ENCODE measurements around the gene ANAPC5. TPM values are rescaled to one million over a fixed set of nuclear protein-coding genes. Genes with fewer than 3 reads are reported as not detected.
"Not testable (repeated sequence)": the region's sequence is repeated elsewhere in the genome, so short reads cannot be mapped to it uniquely, and the experiment has no call there.

ANAPC5 gene
- total and polyA plus RNA-seq, 2 donors from 2014 or later = 84.3 to 85.1 TPM

DNA sequence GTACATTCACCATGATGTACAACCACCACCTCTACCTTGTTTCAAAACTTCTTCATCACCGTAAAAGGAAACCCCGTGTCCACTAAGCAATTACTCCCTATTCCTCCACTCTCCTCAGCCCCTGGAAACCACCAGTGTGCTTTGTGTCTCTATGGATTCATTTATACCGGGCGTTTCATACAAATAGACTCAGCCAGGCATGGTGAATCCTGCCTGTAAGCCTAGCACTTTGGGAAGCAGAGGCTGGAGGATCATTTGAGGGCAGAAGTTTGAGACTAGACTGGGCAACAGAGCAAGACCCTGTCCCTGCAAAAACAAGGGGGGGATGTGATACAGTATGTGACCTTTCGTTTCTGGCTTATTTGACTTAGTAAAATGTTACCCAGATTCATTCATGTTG, 26.5 kb upstream of the ANAPC5 start:
- Histone ChIP-seq H3K27me3 (ENCODE audit: control insufficient read depth, insufficient read depth, low read length) (no peaks in the 10 kb centered on the region), H3K4me3 (ENCODE audit: low read length in 3 of 3) (no peak overlapping the region), H3K9me3 (ENCODE audit: control insufficient read depth in 2 of 3, insufficient read depth in 1 of 3, low read length in 3 of 3) (no peaks in the 10 kb centered on the region), H3K36me3 (ENCODE audit: control insufficient read depth in 2 of 3, insufficient read depth in 3 of 3, low read length in 3 of 3) (no peaks in the 10 kb centered on the region), H3K9ac (ENCODE audit: low read length in 3 of 3) (no peak overlapping the region), H3K4me1 (ENCODE audit: control insufficient read depth in 2 of 3, insufficient read depth in 2 of 3, low read depth in 1 of 3, low read length in 3 of 3) (peaks cover 0 to 2% (median 0%) of the 10 kb centered on the region in 3 donors), H3K27ac (ENCODE audit: low read depth in 2 of 2, low read length in 2 of 2) (no peak overlapping the region)
- TF ChIP-seq, protein P1, sequence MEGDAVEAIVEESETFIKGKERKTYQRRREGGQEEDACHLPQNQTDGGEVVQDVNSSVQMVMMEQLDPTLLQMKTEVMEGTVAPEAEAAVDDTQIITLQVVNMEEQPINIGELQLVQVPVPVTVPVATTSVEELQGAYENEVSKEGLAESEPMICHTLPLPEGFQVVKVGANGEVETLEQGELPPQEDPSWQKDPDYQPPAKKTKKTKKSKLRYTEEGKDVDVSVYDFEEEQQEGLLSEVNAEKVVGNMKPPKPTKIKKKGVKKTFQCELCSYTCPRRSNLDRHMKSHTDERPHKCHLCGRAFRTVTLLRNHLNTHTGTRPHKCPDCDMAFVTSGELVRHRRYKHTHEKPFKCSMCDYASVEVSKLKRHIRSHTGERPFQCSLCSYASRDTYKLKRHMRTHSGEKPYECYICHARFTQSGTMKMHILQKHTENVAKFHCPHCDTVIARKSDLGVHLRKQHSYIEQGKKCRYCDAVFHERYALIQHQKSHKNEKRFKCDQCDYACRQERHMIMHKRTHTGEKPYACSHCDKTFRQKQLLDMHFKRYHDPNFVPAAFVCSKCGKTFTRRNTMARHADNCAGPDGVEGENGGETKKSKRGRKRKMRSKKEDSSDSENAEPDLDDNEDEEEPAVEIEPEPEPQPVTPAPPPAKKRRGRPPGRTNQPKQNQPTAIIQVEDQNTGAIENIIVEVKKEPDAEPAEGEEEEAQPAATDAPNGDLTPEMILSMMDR (IDR thresholded peaks at IDR 0.05; ENCODE audit: borderline replicate concordance, extremely low read depth, insufficient read depth) = no peak
- FAIRE-seq (no peak), DNase-seq (no peak)
- intact Hi-C loops (cut with DNase I) = no loop called here

DNA sequence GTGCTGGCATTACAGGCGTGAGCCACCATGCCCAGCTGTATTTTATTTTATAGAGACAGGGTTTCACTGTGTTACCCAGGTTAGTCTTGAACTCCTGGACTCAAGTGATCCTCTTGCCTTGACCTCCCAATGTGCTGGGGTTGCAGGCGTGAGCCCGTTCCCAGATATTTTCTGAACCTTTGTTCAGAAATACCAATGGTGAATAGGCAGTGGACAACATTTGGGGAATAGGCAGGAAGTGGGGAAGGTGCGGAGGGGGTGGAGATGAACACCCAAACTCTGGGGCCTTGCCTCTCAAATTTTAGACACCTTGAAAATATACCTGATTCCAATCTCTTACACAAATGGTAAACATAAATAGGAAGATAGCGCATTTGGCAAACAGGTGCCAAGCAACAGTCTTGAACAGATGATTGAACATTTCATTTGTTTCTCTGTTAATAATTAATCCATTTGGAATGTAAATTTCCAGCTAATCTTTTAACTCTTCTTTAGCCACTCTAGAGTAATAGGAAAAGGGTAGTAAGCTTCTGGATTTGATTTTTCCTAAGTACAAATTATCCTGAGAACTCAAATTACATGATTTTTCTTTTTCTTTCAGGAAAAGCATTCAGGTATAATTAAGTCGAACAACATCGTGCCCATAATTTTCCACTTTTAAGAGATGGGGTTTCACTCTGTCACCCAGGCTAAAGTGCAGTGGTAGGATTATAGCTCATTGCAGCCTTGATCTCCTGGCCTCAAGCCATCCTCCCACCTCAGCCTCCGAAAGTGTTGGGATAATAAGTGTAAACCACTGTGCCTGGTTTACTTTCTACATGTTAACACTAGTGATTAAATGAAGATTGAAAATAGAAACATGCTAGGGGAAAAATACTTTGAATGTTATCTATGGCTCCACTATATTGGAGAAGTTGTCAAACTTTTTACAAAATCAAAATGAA, 24.8 kb upstream of the ANAPC5 start:
- Histone ChIP-seq H3K27ac (ENCODE audit: low read depth in 2 of 2, low read length in 2 of 2) (no peak overlapping the region), H3K4me1 (ENCODE audit: control insufficient read depth in 2 of 3, insufficient read depth in 2 of 3, low read depth in 1 of 3, low read length in 3 of 3) (peaks cover 0 to 2% (median 0%) of the 10 kb centered on the region in 3 donors), H3K9ac (ENCODE audit: low read length in 3 of 3) (no peak overlapping the region), H3K27me3 (ENCODE audit: control insufficient read depth, insufficient read depth, low read length) (no peaks in the 10 kb centered on the region), H3K9me3 (ENCODE audit: control insufficient read depth in 2 of 3, insufficient read depth in 1 of 3, low read length in 3 of 3) (no peaks in the 10 kb centered on the region), H3K4me3 (ENCODE audit: low read length in 3 of 3) (peak overlapping the region in 1 of 3 donors; percentile 17), H3K36me3 (ENCODE audit: control insufficient read depth in 2 of 3, insufficient read depth in 3 of 3, low read length in 3 of 3) (no peaks in the 10 kb centered on the region)
- intact Hi-C loops (cut with DNase I) = no loop called here
- TF ChIP-seq, protein P1 (IDR thresholded peaks at IDR 0.05; ENCODE audit: borderline replicate concordance, extremely low read depth, insufficient read depth) = no peak
- DNase-seq (peak in 2 of 5 donors; percentile 32 to 34), FAIRE-seq (no peak)

DNA sequence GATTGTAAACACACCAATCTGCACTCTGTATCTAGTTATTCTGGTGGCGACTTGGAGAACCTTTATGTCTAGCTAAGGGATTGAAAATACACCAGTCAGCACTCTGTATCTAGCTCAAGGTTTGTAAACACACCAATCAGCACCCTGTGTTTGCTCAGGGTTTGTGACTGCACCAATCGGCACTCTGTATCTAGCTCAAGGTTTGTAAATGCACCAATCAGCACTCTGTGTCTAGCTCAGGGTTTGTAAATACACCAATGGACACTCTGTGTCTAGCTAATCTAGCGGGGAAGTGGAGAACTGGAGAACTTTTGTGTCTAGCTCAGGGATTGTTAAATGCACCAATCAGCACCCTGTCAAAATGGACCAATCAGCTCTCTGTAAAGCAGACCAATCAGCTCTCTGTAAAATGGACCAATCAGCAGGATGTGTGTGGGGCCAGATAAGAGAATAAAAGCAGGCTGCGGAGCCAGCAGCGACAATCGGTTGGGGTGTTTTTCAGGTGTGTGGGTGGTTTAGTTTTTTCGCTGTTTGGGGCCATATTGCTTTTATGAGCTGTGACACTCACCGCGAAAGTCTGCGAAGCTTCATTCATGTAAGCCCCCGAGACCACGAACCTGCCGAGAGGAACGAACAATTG, 22.9 kb upstream of the ANAPC5 start:
- H3K4me3 ChIP-seq (ENCODE audit: low read length in 3 of 3); intact Hi-C loops (cut with DNase I); FAIRE-seq: not testable (repeated sequence)

DNA sequence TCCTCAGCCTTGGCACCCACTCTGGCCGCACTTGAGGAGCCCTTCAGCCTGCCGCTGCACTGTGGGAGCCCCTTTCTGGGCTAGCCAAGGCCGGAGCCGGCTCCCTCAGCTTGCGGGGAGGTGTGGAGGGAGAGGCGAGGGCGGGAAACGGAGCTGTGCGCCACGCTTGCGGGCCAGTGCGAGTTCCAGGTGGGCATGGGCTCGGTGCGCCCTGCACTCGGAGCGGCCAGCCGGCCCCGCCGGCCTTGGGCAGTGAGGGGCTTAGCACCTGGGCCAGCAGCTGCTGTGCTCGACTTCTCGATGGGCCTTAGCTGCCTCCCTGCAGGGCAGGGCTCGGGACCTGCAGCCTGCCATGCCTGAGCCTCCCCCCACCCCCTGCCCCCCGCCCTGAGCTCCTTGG, 22.1 kb upstream of the ANAPC5 start:
- H3K4me1 ChIP-seq (ENCODE audit: control insufficient read depth in 2 of 3, insufficient read depth in 2 of 3, low read depth in 1 of 3, low read length in 3 of 3); H3K4me3 ChIP-seq (ENCODE audit: low read length in 3 of 3); H3K36me3 ChIP-seq (ENCODE audit: control insufficient read depth in 2 of 3, insufficient read depth in 3 of 3, low read length in 3 of 3); FAIRE-seq; intact Hi-C loops (cut with DNase I); H3K9ac ChIP-seq (ENCODE audit: low read length in 3 of 3); H3K27me3 ChIP-seq (ENCODE audit: control insufficient read depth, insufficient read depth, low read length); DNase-seq; H3K9me3 ChIP-seq (ENCODE audit: control insufficient read depth in 2 of 3, insufficient read depth in 1 of 3, low read length in 3 of 3); H3K27ac ChIP-seq (ENCODE audit: low read depth in 2 of 2, low read length in 2 of 2): not testable (repeated sequence)

More for the DNA sequence above, 22.9 kb upstream of the ANAPC5 start:
- not testable (repeated sequence) for H3K27ac ChIP-seq (ENCODE audit: low read depth in 2 of 2, low read length in 2 of 2); DNase-seq; H3K4me1 ChIP-seq (ENCODE audit: control insufficient read depth in 2 of 3, insufficient read depth in 2 of 3, low read depth in 1 of 3, low read length in 3 of 3); H3K9me3 ChIP-seq (ENCODE audit: control insufficient read depth in 2 of 3, insufficient read depth in 1 of 3, low read length in 3 of 3); H3K36me3 ChIP-seq (ENCODE audit: control insufficient read depth in 2 of 3, insufficient read depth in 3 of 3, low read length in 3 of 3); H3K9ac ChIP-seq (ENCODE audit: low read length in 3 of 3); H3K27me3 ChIP-seq (ENCODE audit: control insufficient read depth, insufficient read depth, low read length)

Data from kidney (tissue), 14 donors.